SK-N-MC (cell line): Measurements from ENCODE around the gene PAK1.

Experiments used
- DNase-seq: peaks from one replicate; pipeline ENCODE4 v3.0.0-alpha.2; 2011; ENCODE audit warnings: low read depth, low spot score
- H3K27ac ChIP-seq: fragments of 200-600 bp; sonication (generic); 2 replicates; pipeline ENCODE4 v1.5.1; 2016; ENCODE audit warnings: mixed run types
- H3K36me3 ChIP-seq: fragments of 200-600 bp; sonication (generic); 2 replicates; pipeline ENCODE4 v1.6.1; 2017; ENCODE audit warnings: antibody characterized with exemption, low read length, mixed read lengths; ENCODE audit not compliant: insufficient read depth
- H3K4me3 ChIP-seq: fragments of 200-600 bp; sonication (generic); 2 replicates; pipeline ENCODE4 v1.5.1; 2016
- H3K9ac ChIP-seq: fragments of 200-600 bp; sonication (generic); 2 replicates; pipeline ENCODE4 v1.8.0; 2017; ENCODE audit warnings: mixed run types, mixed read lengths; ENCODE audit not compliant: insufficient read length
- H3K9me3 ChIP-seq: fragments of 200-600 bp; sonication (generic); 2 replicates; pipeline ENCODE4 v1.6.1; 2017; ENCODE audit warnings: low read depth, mild to moderate bottlenecking, antibody characterized with exemption, low read length, moderate library complexity, mixed read lengths
- EZH2 ChIP-seq: fragments of 200-600 bp; sonication (generic); IDR thresholded peaks from one replicate; pipeline ENCODE4 v1.6.1; 2017; ENCODE audit warnings: antibody characterized with exemption
- FOXP2 ChIP-seq: optimal IDR thresholded peaks from 2 replicates; pipeline ENCODE3; 2011; ENCODE audit warnings: mild to moderate bottlenecking, moderate library complexity; ENCODE audit not compliant: insufficient read depth; ENCODE audit errors: extremely low read length, control extremely low read depth
- POLR2AphosphoS5 ChIP-seq: IDR thresholded peaks from 2 replicates; pipeline ENCODE4 v1.6.1; 2012; ENCODE audit warnings: mild to moderate bottlenecking, low read depth, low read length, borderline replicate concordance

The PAK1 gene

DNA sequence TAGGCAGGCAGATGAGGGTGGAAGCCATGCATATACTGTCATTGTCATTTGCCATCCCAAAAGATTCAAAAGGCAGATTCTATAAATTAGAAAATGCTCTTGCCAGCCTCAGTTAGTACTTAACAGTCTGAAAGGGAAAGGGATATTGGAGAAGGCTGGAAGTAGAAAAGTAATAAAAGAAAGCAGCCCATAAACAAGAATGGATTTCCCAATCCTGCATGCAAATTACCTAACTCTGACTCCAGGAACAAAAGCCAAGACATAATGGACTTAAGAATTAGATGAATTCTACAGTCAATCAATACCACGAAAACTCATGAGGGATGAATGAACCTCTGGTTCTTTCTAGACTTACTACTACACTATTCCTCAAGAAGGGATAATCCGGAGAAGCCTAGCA lies 5.9 kb downstream of the PAK1 start:
- no peak for DNase-seq
- Histone ChIP-seq H3K27ac (no peak overlapping the region), H3K4me3 (no peak overlapping the region), H3K36me3 (no peaks in the 10 kb centered on the region), H3K9me3 (no peaks in the 10 kb centered on the region), H3K9ac (no peak overlapping the region)
- no peak for TF ChIP-seq EZH2
- no peak for TF ChIP-seq FOXP2
- no peak for TF ChIP-seq POLR2AphosphoS5

DNA sequence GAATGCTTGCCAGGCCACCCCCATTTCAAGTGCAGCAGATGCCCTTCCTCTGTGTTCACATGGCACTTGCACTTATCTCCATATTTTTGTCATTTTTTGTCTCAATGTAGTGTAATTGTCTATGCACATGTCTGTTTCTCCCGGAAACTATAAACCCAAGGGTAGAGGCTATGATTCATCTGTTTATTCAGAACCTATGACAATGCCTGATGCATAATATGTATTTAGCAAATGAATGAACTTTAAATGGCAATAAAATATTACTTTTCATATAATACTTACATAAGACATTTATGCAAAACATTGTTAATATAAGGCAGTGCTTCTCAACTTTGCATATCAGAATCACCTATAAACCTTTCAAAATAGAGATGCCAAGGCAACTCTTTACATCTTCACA lies 6.7 kb downstream of the PAK1 start:
- DNase-seq, result no peak
- TF ChIP-seq FOXP2 (no peak), EZH2 (no peak), POLR2AphosphoS5 (no peak)
- Histone ChIP-seq H3K36me3 (no peaks in the 10 kb centered on the region), H3K4me3 (no peak overlapping the region), H3K9me3 (no peaks in the 10 kb centered on the region), H3K9ac (no peak overlapping the region), H3K27ac (no peak overlapping the region)

DNA sequence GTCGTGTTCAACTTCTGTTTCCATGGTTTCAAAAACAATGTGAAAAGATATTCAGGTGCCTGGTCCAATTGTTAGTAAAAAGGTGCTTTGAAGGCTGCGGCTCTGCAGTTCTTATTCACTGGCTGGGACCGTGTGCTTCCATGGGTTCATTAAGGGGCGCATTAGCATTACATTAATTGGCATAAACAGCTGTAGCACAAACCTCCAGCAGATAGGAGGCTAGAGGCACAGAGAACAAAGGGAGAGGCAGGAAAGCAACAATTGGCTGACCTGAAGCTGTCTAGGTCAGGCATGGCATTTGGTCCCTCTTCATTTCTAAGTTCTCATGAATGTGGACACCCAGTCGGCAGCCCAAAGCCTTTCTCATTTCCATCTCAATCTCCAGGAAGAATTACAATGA lies 16.6 kb downstream of the PAK1 start:
- TF ChIP-seq POLR2AphosphoS5, result no peak
- no peak for TF ChIP-seq FOXP2
- no peak for TF ChIP-seq EZH2
- no peak for DNase-seq
- Histone ChIP-seq H3K9me3 (no peaks in the 10 kb centered on the region), H3K4me3 (no peak overlapping the region), H3K36me3 (no peaks in the 10 kb centered on the region), H3K27ac (no peak overlapping the region), H3K9ac (no peak overlapping the region)

DNA sequence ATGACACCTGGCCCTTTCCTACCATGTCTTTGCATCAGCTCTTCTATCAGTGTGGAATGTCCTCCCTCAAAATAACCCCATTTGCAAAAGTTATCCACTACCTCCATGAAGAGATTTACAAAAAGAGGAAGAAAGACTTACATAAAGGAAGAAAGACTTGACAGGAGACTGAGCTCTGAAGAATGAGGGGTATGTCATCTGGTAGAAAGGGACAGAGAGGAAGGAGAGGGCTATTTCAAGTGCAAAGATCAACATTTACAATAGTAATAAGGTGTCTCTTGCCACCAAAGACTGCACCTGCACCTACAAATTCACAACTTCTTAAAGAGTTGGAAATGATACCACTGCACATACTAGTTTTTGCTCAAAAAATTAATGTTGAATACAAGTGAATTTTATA lies 18.2 kb downstream of the PAK1 start:
- H3K27ac ChIP-seq, result no peak overlapping the region
- H3K36me3 ChIP-seq, result no peaks in the 10 kb centered on the region
- no peak for DNase-seq

DNA sequence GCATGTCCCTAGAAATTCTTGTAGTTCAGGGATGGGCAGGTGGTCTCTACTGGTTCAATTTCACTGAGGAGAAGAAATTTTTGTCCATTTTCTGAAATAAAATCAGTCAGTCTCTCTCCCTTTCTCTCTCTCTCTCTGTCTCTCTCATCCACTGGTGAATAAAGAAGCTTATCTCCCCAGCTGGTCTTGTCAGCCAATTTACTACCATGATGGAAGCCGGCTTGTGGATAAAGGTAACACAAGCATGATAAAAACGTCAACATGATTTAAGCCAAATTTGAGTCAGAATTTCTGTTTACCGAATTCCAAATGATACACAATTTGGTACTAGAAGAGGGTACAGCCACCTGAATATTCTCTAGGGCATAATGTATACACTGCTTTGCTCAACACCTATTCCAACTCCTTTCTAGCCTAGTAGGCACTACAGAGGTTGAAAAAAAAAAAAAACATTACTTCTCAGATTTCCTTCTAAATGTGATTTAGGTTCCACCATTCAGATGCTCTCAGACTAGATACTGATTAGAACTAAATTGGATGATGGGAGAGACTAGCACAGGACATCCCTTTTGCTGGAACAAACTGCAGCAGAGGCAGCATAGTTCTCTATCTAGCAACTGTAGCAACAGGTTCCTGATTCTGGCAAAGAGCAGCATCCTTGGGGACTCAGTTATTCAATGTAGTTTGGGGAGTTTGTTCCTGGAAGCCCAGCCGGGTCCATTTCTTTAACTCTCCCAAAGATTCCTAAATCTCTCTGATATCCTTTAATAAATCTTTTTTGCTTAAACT lies 18.8 kb downstream of the PAK1 start:
- TF ChIP-seq EZH2 (no peak), FOXP2 (no peak), POLR2AphosphoS5 (no peak)
- Histone ChIP-seq H3K4me3 (no peak overlapping the region), H3K27ac (no peak overlapping the region), H3K9ac (no peak overlapping the region), H3K36me3 (no peaks in the 10 kb centered on the region), H3K9me3 (no peaks in the 10 kb centered on the region)
- DNase-seq, result no peak

More for the DNA sequence above, 18.2 kb downstream of the PAK1 start:
- TF ChIP-seq FOXP2, result no peak
- no peak for TF ChIP-seq POLR2AphosphoS5
- TF ChIP-seq EZH2, result no peak
- Histone ChIP-seq H3K9me3 (no peaks in the 10 kb centered on the region), H3K9ac (no peak overlapping the region), H3K4me3 (no peak overlapping the region)

DNA sequence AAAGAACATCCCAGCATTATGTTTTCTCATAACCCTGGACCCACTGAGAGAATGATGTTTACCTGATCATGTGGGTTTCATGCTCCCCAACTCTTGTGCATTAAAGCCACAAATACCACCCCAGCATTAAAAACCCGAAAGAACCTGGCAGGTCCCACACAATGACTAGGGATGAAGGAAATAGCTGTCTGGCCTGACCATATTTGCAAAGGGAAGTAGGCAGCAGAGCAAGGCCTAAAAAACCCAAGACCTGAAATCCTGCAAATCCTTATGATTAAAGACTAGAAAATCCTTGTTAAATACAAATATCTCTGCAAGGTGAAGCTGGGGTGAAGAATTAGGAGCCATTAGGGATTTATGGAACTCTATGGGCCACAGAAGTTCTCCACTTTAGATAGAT lies 23.7 kb downstream of the PAK1 start:
- Histone ChIP-seq H3K27ac (no peak overlapping the region), H3K4me3 (no peak overlapping the region), H3K9me3 (no peaks in the 10 kb centered on the region), H3K36me3 (no peaks in the 10 kb centered on the region), H3K9ac (no peak overlapping the region)
- TF ChIP-seq FOXP2 (no peak), POLR2AphosphoS5 (no peak), EZH2 (no peak)
- DNase-seq, result no peak

DNA sequence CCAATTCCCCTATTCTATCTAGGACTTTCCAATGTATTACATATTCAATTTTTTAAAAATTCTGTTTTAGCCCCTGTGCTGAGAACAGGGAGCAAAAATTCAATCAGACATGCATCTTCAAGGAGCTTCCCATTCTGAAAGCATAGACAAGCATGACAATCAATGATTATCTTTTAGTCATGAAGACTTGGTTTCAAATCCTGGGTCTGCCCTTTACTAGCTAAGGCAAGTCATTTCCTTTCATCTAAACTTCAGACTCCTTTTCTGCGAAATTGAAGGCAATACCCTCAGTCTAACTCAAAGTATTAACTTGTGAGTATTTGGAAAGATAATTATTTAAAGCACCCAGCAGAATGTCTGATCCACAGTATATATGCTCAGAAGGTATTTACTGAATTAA lies 24.1 kb downstream of the PAK1 start:
- no peaks in the 10 kb centered on the region for H3K9me3 ChIP-seq
- no peak overlapping the region for H3K4me3 ChIP-seq
- no peak for TF ChIP-seq EZH2
- TF ChIP-seq POLR2AphosphoS5, result no peak
- no peak for TF ChIP-seq FOXP2
- H3K36me3 ChIP-seq, result no peaks in the 10 kb centered on the region
- DNase-seq, result no peak
- H3K27ac ChIP-seq, result no peak overlapping the region
- H3K9ac ChIP-seq, result no peak overlapping the region

DNA sequence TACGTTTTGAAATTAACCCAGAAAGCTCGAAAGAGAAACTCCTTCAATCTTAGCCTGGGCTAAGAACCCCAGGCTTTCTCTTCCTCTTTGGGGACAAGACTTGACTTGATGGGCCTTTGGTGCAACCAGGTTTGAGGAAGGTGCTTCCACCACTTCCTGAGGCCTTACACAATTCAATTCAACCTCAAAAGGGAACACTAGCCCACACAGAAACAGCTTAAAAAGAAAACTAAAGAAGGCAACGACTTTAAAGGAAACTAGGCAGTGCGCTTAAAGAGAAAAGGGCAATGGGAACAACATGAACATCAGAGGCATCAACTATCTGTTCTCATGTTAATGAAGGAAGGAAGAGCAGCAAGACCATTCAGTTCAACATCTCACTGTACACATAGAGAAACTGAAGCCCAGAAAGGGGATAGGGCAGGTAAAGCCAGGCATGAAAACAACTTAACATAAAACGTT lies 24.8 kb downstream of the PAK1 start:
- H3K9ac ChIP-seq, result no peak overlapping the region
- H3K36me3 ChIP-seq, result no peaks in the 10 kb centered on the region
- H3K4me3 ChIP-seq, result no peak overlapping the region
- H3K27ac ChIP-seq, result no peak overlapping the region
- TF ChIP-seq EZH2, result no peak
- no peak for TF ChIP-seq POLR2AphosphoS5
- no peak for TF ChIP-seq FOXP2
- DNase-seq, result no peak
- H3K9me3 ChIP-seq, result no peaks in the 10 kb centered on the region

DNA sequence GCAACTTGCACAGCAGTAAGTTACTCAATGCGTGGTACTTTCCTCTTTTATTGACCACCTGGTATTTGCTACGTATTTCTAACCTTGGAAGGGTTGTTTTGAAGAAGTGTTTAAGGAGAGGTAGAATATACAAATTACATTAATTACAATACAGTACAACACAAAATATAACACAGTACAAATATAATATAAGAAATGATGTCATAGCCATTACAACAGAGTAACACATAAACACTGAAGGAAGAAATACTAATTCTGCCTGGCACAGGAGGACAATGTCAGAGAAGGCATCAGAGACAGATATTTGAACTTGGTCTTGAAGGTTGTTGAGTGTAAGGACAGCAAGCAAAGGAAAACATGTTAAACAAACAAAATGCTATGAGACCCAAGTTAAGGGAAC lies 25.6 kb downstream of the PAK1 start:
- H3K4me3 ChIP-seq, result no peak overlapping the region
- TF ChIP-seq FOXP2, result no peak
- TF ChIP-seq POLR2AphosphoS5, result no peak
- TF ChIP-seq EZH2, result no peak
- no peaks in the 10 kb centered on the region for H3K9me3 ChIP-seq
- H3K36me3 ChIP-seq, result no peaks in the 10 kb centered on the region
- H3K9ac ChIP-seq, result no peak overlapping the region
- DNase-seq, result no peak
- no peak overlapping the region for H3K27ac ChIP-seq
